Mucosa of descending colon (tissue), 3 donors: ENCODE measurements around the gene GPR137. TPM values are rescaled to one million over a fixed set of nuclear protein-coding genes. Genes with fewer than 3 reads are reported as not detected.

Experiments used
- ATAC-seq: fragments of 200-7000 bp; cut with Tn5 transposase; one replicate; pipeline ENCODE4 v1.9.1; 2020; ENCODE audit warnings: mild to moderate bottlenecking, moderate library complexity
- DNase-seq, 3 donors: peaks; one replicate each; pipeline ENCODE4 v3.0.0-alpha.2; 2020
- H3K36me3 ChIP-seq: fragments of 200-600 bp; one replicate; pipeline ENCODE4 v1.8.0; 2021; ENCODE audit warnings: low read depth, mild to moderate bottlenecking
- H3K4me1 ChIP-seq: fragments of 200-600 bp; one replicate; pipeline ENCODE4 v1.8.0; 2021; ENCODE audit warnings: low read depth, mild to moderate bottlenecking
- H3K4me3 ChIP-seq: fragments of 200-600 bp; one replicate; pipeline ENCODE4 v1.8.0; 2021; ENCODE audit warnings: mild to moderate bottlenecking
- H3K9me3 ChIP-seq: fragments of 200-600 bp; one replicate; pipeline ENCODE4 v1.8.0; 2021; ENCODE audit warnings: mild to moderate bottlenecking
- CTCF ChIP-seq: fragments of 200-600 bp; IDR thresholded peaks from one replicate; pipeline ENCODE4 v1.8.0; 2022; ENCODE audit warnings: antibody characterized with exemption, mild to moderate bottlenecking
- intact Hi-C, 2 donors: fragments of 100-400 bp; cut with DNase I in 1 of 2; cut with micrococcal nuclease in 1 of 2; formaldehyde crosslinking; loops; one replicate each; pipeline versions ENCODE4 v1.11.0 to v1.11.1; 2022; cut with DNase I, micrococcal nuclease
- total RNA-seq, 3 donors: library from RNA; stranded (reverse); fragmentation: NEBNext Ultra II Directional in 2 of 3; extraction: Animal tissue kit (Norgen Biotek cat#: 25700) in 2 of 3; gene quantifications; one replicate each; pipeline versions ENCODE4 v1.2.1 to v1.2.4, GENCODE V29; 2021 to 2023
- donor health status: DM: no; HTN: no; CAD: no; lungs with moderate emphysema.
- donor health status: DM: no; HTN: no; CAD: no.
- donor health status: DM: no; HTN: yes; CAD: no.

GPR137 gene
- total RNA-seq, 3 donors from 2014 or later: 31.2 to 46.7 (median 40.6) TPM

GRCh38 chr11:64327993-64328392, 42.3 kb downstream of the GPR137 start:
- Histone ChIP-seq H3K4me3 (no peak overlapping the region), H3K4me1 (peaks cover 30% of the 10 kb centered on the region), H3K9me3 (no peaks in the 10 kb centered on the region), H3K36me3 (no peaks in the 10 kb centered on the region)
- TF ChIP-seq CTCF: no peak
- intact Hi-C loops: no loop called here
- peak in 2 of 3 donors; percentile 53 to 82 for DNase-seq
- ATAC-seq: peak; percentile 24

GRCh38 chr11:64330888-64331287, 45.2 kb downstream of the GPR137 start:
- intact Hi-C loops: no loop called here
- no peak for TF ChIP-seq CTCF
- Histone ChIP-seq H3K36me3 (no peaks in the 10 kb centered on the region), H3K9me3 (no peaks in the 10 kb centered on the region), H3K4me1 (peaks cover 30% of the 10 kb centered on the region), H3K4me3 (no peak overlapping the region)
- DNase-seq: peak in 1 of 3 donors; percentile 35
- no peak for ATAC-seq

- DNase-seq: peak; percentile 91 to 96 (median 93)
- H3K9me3 ChIP-seq: no peaks in the 10 kb centered on the region
- intact Hi-C loops: no loop called here
- peak; percentile 70 for ATAC-seq
- TF ChIP-seq CTCF: peak; percentile 57
- peaks cover 30% of the 10 kb centered on the region for H3K4me1 ChIP-seq
- no peaks in the 10 kb centered on the region for H3K36me3 ChIP-seq
- H3K4me3 ChIP-seq: no peak overlapping the region
Measured at GRCh38 chr11:64331569-64332371, 46.1 kb downstream of the GPR137 start.

- DNase-seq: no peak
- H3K4me1 ChIP-seq: peaks cover 29% of the 10 kb centered on the region
Measured at GRCh38 chr11:64333556-64333955, 47.9 kb downstream of the GPR137 start.

More at GRCh38 chr11:64333556-64333955, 47.9 kb downstream of the GPR137 start:
- no peak overlapping the region for H3K4me3 ChIP-seq
- H3K9me3 ChIP-seq: no peaks in the 10 kb centered on the region
- no peaks in the 10 kb centered on the region for H3K36me3 ChIP-seq
- TF ChIP-seq CTCF: no peak
- intact Hi-C loops: no loop called here
- no peak for ATAC-seq
